HG02884 (cell line): Measurements from ENCODE around the gene LIMCH1.

ENCODE experiments used
- ATAC-seq: cut with Tn5 transposase; IDR thresholded peaks from one replicate; pipeline ENCODE4 v1.9.1; 2021; ENCODE audit warnings: mild to moderate bottlenecking, moderate library complexity; ENCODE audit not compliant: unreplicated experiment

Gene LIMCH1

DNA sequence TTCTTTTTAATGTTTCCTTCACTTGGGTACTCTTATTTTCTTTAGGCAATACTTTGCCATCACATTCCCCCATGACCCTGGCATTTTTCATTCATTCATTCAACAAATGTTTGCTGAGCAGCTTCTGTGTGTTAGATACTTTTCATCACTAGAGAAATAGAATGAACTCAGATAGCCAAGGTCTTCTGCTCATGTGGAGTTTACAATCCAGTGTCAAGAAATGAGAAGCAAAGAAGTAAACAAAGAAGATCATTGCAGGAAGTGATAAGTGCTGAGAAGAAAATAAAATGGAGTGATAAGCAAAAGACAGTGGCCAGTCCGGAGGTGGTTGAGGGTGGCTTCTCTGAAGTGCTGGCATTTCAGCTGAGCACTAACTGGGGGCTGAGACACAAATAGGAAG lies 63.1 kb downstream of the LIMCH1 start:
- ATAC-seq: no peak

DNA sequence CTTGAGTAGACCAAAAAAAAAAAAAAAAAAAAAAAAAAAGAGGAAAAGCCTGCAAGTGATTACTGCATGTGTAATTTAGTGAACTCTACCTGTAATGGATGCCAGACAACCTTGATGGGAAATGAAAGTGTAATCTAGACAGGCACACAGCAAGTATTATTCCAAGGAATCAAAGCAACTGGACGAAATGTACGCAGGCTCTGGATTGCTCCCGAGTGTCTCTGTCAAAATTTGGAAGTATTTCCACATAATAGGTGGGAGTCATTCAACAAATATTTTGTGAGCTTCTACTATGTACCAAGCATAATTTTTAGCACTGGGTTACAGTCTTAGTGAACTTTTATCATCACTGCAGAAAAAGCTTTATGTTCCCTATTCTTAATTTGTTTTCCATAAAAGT lies 64.2 kb downstream of the LIMCH1 start:
- ATAC-seq: no peak

DNA sequence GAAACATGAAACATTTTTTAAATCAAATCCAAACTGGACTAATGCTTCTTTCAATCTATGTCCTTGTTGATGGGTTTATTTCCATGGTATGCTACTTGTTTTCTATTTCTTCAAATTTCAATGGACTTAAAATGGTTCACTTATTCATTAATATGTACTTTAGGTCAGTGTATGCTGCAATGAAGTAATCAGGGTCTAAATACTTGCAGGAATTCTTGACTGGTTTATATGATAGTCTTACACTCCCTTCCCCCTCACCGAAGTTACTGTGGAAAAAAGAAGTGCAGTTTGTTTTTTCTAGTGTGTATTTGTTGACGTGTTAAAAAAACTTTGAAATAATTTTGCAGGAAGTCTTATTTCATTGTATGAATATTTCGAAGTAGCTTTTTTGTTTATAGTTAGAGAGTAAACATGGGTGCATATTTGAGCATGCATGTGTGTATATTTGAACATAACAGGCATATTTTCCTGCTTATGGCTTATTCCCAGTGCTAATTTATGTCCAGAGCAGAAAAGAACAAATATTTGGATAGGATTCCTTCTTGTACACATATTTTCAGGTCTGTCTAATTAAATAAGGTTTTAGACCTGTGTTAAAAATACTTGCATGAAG lies 65.0 kb downstream of the LIMCH1 start:
- ATAC-seq: no peak

DNA sequence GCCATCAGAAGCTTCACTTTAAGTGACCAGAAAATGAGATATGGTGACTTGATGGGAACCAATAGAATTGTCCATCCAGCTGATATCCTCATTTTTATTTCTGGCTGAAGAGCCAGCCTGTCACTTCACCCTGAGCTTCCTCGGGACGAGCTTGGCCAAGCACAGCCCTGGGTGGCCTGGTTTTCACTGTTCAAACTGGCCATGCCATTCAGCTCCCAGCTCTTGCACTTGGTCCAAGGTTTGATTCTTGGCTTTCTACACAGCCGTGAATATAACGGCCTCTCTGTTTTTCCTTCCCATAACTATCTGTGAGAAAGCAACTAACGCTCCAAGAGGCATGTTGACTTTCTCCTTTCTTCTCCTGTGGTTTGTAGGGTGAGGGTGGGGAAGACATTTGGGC lies 71.9 kb downstream of the LIMCH1 start:
- ATAC-seq: no peak

DNA sequence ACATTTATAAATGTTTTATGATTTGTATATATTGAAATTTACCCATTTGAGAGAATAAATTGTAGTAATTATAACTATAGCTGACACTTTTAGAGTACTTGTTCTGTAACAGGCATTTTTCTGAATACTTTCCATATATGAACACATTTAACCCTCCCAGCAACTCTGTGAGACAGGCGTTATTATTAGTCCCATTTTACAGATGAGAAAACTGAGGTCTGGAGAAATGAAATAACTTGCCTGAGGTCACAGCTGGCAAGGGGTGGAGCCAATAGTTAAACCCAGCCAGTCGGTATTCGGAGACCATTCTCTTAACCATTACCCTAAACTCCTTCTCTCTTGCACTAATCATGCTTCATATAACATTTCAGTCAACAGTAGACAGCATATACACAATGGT lies 72.5 kb downstream of the LIMCH1 start:
- no peak for ATAC-seq

DNA sequence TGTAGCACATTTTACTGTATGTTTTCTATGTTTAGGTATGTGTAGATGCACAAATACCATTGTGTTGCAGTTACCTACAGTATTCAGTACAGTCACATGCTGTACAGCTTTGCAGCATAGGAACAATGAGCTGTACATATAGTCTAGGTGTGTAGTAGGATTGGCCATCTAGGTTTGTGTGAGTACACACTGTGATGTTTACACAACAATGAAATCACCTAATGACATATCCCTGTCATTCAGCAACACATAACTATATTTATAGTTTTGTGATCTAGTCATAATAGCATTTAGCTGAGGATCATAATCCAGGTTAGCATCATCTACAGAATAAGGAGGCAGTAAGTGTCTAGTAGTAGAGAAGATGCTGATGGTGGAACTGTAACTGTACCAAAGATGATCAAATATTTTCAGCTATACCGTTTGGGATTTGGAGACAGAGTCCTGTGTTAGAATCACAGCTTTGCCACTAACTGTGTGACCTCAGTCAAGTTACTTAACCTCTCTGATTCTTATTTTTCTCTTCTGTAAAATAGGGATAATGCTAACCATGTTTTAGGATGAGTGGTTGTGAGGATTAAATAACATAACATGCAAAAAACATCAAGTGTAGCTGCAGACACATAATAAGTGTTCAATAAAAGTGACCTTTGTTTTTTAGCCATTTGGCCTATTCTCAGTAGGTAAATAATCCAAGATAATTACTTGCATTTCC lies 73.3 kb downstream of the LIMCH1 start:
- no peak for ATAC-seq

DNA sequence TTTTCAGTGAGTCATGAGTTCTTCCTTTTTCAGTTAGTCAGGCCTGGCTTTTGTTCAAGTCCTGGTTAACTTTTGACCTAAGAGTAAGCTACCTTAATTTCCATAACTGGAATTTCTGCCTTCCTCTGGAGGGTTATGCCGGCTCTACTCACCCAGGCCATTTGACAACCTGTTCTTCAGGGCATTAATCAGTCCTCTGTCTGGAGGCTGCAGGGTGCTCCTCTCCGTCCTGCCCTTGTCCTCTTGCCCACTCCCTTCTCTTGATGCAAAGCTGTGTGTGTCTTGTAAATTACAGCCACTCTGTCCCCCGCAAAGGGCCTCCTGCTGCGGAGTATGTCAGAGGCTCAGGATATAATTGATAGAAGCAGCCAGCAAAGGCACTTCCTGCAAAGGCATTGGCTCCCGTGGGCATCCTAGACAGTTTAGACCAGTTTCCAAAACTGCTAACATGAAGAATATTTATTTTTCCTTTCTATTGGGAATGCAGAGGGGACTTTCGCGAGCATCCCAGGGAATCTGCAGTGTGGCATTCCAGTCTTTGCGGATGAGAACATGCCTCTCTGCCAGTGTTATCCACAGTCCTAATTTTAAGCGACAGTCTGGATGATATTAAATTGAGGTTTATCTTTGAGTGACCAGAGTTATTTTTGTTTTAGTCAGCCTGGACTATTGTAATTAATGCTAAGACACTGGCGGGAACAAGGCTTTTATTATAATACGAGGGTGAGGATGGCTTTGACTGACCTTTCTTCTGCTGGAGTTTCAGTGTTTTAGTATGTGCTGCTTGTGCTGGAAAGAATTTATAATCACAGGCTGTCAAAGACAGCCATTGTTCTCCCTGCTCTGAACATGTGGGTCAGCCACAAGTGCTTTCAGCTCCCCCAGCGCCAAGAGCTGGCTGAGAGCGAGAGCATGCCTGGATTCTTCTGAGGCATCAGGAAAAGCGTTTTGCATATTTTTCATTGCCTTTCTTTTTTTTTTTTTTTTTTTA lies 74.2 kb downstream of the LIMCH1 start:
- ATAC-seq: no peak

DNA sequence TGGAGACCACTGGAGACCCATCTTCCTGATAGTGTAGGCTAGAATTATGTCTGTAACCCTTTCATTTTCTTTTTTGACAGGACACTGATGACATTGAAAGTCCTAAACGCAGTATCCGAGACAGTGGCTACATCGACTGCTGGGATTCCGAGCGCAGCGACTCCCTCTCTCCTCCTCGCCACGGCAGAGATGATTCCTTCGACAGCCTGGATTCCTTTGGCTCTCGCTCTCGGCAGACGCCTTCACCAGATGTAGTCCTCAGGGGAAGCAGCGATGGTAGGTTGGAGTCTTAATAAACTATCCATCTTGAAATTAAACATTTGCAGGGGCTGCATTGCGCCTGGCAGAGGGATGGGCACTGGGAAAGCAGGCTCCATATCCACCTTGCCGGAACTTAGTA lies 75.4 kb downstream of the LIMCH1 start:
- ATAC-seq: no peak

DNA sequence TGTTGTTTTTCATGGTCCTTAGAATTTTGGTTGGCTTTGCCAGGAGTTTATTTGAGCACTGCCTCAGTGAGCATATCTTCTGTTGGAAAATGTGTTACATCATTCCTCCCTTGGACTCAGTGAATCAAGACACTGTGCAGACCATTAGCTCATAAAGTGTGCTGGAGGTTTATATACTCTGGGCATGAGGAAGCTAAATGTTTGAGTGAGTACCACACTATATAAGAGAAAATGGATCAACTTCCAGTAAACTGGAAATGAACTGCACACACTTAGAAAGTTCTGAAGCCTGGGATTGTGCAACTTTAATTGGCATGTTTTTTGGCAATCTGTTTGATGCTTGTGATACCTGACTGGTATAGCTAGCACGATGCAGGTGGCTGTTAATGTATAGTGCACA lies 75.9 kb downstream of the LIMCH1 start:
- no peak for ATAC-seq

DNA sequence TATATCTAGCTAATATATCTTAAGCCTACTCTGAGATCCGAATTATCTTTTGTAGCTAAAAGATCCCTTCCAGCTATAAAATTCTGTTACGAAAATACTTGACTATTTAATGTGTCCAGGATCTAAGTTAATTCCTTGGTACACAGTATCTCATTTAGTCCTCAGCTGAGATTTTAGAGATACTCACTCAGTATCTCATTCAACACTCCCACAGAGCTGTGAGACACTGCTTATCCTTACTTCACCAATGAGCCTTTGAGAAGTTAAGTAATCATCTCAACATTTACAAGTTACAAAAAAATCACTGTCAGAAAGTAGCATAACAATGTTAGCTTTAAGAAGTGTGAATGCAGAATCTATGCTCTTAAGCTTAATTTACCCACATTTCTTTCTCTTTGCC lies 76.6 kb downstream of the LIMCH1 start:
- ATAC-seq: no peak

DNA sequence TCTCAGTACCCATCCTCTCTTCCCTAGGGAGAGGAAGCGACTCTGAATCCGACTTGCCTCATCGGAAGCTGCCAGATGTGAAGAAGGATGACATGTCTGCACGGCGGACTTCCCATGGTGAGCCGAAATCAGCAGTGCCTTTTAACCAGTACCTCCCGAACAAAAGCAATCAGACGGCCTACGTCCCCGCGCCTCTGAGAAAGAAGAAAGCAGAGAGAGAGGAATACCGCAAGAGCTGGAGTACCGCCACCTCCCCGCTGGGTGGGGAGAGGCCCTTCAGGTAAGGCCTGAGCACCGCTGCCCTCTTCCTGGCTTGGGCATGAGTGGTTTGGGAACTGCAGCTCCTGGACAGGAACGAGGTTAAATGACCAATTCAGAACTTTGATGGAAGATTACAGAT lies 81.2 kb downstream of the LIMCH1 start:
- no peak for ATAC-seq

DNA sequence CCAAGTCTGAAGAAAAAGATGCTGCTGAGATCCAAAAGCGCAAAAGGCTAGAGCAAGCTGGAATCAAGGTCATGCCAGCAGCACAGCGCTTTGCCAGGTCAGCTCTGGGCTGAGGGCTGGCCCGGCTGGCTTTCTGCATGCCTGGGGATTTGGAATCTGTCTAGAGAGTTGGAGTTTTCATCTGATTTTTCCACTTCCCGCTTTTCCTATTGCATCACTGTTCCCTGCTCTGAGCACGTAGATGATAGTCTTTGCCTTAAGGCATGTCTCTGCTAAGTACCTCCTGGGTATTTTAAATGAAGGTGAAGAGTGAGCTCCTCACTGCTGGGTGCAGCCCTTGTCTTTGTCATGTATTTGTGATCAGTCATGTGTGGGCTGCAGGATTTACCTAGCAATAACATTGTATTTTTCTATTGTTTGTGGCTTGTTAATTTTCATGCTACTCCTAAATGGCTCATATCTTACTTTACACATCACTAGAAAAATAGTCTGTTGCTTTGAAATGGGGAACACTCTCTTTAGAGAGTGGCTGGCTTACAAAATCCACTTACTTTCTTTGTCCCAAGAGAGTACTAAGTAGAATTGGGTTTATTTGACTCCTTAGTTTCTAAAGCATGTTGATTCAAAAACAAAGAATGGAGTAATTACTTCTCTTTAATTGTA lies 82.8 kb downstream of the LIMCH1 start:
- no peak for ATAC-seq

DNA sequence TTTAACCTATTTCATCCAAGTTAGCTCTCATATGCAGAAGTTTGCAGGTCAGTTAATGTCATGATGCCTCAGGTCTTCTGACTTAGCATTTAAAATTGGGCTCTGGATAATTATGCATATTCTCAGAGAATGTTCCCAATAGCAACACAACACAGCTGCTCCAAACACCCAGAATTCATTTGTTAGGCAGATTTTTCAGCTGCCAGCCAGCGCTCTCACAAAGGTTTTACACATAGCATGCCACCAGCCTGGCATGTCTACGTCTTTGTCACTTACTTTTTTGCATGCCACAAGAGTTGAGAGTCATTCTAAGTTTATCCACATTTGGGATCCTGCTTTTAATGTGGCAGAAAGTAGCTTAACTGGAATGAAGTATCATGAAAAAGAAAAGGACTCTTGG lies 84.8 kb downstream of the LIMCH1 start:
- ATAC-seq: no peak

DNA sequence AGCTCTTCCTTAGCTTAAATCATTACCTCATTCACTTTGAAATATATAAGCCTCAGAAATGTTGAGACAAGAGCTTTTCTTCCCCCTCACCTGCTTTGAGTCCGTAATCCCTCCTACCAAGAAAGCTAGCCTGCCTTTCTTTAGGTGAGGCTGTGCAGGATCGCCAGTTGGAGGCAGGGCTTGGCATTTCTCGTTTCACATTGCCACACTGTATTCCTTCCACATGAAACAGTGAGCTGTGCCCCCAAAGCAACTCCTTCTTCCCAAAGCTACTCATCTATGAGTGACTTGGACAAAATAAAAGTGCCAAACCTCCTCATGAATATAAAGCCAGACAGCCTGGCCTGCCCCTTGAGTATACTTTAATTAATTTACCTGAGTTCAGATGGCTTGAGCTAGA lies 86.8 kb downstream of the LIMCH1 start:
- no peak for ATAC-seq

DNA sequence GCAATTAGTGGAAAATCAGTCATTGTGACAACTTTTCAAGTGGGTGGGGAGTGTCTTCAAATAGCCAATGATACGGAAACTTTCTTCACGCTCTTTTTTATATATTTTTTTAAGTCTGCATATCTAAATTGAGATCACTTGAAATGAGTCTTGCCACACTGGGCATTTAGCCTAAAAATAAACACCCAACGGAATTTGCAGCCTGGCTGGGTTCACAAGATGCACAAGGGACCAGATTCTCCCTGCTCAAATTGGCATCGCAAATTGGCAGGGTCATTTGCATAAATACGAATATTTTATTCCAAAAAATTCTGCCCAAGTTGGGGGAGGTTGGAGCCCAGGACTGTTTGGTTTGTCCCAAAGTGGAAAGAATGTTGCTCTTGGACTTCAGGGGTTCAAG lies 87.6 kb downstream of the LIMCH1 start:
- ATAC-seq: no peak

DNA sequence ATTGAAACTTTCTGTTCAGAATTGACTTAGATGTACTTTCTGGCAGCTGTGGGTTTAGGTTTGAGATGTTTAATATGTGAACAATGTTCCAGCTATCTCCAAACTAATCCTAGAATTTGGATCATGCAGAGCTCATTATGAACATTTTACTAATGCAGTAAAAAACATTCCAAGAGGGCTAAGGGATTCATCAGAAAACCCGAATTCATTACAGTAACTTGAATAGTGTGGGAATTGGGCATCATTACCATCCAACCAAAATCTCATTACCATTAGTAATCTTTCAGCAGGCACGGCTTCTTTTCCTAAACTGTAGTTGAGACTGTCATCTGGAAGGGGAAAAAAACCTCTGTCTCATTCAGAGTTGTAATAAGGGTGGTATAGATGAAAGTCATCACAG lies 91.0 kb downstream of the LIMCH1 start:
- no peak for ATAC-seq

DNA sequence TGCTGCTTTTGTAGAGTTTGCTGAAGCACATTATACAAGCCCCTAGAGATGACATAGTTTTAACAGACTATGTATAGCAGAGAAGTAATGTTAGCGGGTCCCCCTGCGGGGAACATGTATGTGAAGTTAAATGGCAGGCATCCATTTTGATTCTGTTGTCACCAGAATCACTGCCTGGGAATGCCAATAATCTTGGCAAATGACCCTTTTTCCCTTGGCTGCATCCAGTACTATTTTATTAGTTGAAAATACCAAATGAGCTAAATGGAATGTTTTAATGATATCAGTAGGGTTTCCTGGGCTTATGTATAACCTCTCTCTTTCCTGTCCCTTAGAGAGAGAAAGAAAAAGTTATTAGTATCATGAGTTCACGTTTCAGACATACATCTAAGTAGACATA lies 93.6 kb downstream of the LIMCH1 start:
- no peak for ATAC-seq

DNA sequence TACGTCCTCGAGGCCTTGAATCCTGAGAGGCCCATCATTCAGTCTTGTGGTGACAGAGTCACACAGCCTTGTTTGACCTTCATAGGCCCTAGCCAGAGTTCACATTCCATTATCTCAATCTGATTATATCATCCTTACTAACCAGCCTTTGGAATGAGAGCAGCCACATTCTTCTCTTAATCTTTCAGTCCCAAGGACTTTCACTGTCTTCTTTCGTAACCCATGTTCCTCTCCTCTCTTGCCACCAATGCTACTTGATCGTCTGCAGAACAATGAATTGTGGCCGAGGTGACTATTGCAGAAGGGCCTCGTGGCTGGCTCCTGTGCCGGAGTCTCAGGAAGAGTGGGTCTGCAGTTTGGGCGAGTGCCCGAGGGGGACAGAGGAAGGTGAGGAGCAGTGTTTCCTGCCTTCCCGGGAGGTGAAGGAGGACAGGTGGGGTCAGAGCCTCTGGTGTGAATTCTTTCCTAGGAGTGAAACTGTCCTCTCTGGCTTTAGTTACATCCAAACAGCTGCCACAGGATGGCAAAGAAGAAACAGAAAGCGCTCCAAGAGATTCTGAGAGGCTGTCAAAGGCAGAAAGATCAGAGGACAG lies 94.6 kb downstream of the LIMCH1 start:
- ATAC-seq: no peak

DNA sequence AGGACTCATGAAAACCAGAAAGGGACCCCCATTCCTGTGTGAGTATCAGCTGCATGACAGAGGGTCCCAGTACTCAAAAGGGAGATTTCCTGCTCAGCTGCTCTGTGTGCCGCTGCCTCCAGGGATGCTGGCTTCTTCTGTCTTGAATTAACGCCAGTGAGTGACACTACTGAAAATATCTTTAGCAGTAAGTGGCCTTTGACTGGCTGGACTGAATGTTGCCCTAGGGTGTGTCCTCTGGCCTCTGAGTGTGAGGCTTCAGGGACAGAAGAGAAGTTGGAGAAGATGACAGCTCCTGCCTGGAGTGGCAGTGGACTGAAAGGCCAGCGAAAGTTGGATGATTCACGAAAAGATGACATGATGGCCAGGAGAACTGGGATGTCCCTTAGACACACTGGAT lies 95.4 kb downstream of the LIMCH1 start:
- no peak for ATAC-seq

DNA sequence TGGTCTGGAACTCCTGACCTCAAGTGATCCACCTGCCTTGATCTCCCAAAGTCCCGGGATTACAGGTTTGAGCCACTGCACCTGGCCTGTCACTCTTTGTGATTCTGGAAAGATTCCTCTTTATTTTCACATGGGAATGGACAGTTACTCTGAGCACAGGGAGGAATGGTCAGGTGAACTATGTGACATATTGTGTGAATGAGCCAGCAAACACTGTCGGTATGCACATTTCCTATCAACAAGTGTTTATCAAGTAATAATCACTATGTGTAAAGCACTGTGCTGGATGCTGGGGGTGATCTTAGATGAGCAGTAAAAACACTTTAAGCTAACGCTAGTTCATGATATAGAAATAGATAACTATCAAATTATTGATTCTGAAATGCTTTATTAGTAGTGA lies 97.5 kb downstream of the LIMCH1 start:
- ATAC-seq: no peak

DNA sequence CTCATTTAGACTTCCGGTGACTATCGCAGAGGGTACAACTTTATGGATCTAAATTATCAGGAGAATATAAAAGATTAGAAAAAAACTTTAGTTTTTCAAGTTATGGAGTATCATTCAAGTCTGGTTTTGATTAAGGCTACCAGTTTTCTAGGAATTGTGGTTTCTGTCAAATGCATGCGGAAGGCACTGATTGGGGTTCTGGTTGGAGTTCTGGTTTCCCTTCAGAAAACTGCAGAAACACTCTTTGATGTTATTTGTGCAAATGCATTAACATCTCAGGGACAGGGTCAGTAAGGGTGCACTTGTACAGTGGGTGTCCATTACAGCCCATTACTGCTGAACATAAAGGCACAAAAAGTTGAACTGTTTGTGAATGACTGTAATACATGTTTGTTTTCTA lies 100.2 kb downstream of the LIMCH1 start:
- ATAC-seq: no peak
